MM.1S (cell line): Measurements from ENCODE around the gene TAC3.
A peak's percentile ranks its signal among the peaks of the same experiment; 100 is the strongest.
"Not testable (repeated sequence)": the region's sequence is repeated elsewhere in the genome, so short reads cannot be mapped to it uniquely, and the experiment has no call there.

ENCODE experiments used
- DNase-seq: peaks from one replicate; pipeline ENCODE4 v3.0.0-alpha.2; 2015
- H2AFZ ChIP-seq: fragments of 300-600 bp; sonication (generic); 2 replicates; pipeline ENCODE4 v1.6.0; 2016; ENCODE audit warnings: antibody characterized with exemption, low read length
- H3F3A ChIP-seq: fragments of 300-600 bp; sonication (generic); 2 replicates; pipeline ENCODE4 v1.6.1; 2016; ENCODE audit warnings: mild to moderate bottlenecking, antibody characterized with exemption, low read length, moderate library complexity, mixed read lengths; ENCODE audit not compliant: insufficient read depth
- H3K27ac ChIP-seq: fragments of 300-600 bp; sonication (generic); 2 replicates; pipeline ENCODE4 v1.5.1; 2016; ENCODE audit warnings: mild to moderate bottlenecking, low read length
- H3K27me3 ChIP-seq: fragments of 300-600 bp; sonication (generic); replicated peaks from 2 replicates; pipeline ENCODE4 v1.6.0; 2016; ENCODE audit warnings: low read length; ENCODE audit not compliant: insufficient read depth
- H3K36me3 ChIP-seq: fragments of 300-600 bp; sonication (generic); replicated peaks from 2 replicates; pipeline ENCODE4 v1.6.1; 2016; ENCODE audit warnings: mild to moderate bottlenecking, low read length, mixed read lengths; ENCODE audit not compliant: insufficient read depth
- H3K4me1 ChIP-seq: fragments of 300-600 bp; sonication (generic); 2 replicates; pipeline ENCODE4 v1.6.1; 2016; ENCODE audit warnings: low read length, mixed read lengths
- H3K4me2 ChIP-seq: fragments of 300-600 bp; sonication (generic); 2 replicates; pipeline ENCODE4 v1.6.0; 2016; ENCODE audit warnings: low read depth, low read length
- H3K4me3 ChIP-seq: fragments of 300-600 bp; sonication (generic); 2 replicates; pipeline ENCODE4 v1.5.1; 2016; ENCODE audit warnings: low read length, mixed read lengths
- H3K79me2 ChIP-seq: fragments of 300-600 bp; sonication (generic); 2 replicates; pipeline ENCODE4 v1.6.1; 2016; ENCODE audit warnings: mixed run types, low read length, mixed read lengths
- H3K9ac ChIP-seq: fragments of 300-600 bp; sonication (generic); 2 replicates; pipeline ENCODE4 v1.6.1; 2016; ENCODE audit warnings: low read length, mixed read lengths
- H3K9me2 ChIP-seq: fragments of 300-600 bp; sonication (generic); replicated peaks from 2 replicates; pipeline ENCODE4 v1.6.1; 2016; ENCODE audit warnings: mild to moderate bottlenecking, low read length, mixed read lengths; ENCODE audit not compliant: insufficient read depth
- H3K9me3 ChIP-seq: fragments of 300-600 bp; sonication (generic); replicated peaks from 2 replicates; pipeline ENCODE4 v1.6.1; 2016; ENCODE audit warnings: mild to moderate bottlenecking, low read length, mixed read lengths; ENCODE audit not compliant: insufficient read depth
- H4K20me1 ChIP-seq: fragments of 300-600 bp; sonication (generic); 2 replicates; pipeline ENCODE4 v1.6.1; 2016; ENCODE audit warnings: mild to moderate bottlenecking, low read length, moderate library complexity, mixed read lengths; ENCODE audit not compliant: insufficient read depth
- EZH2 ChIP-seq: fragments of 300-600 bp; sonication (generic); optimal IDR thresholded peaks from 2 replicates; pipeline ENCODE3; 2017; ENCODE audit warnings: low read depth, mild to moderate bottlenecking, antibody characterized with exemption, low read length, mixed read lengths
- EZH2phosphoT487 ChIP-seq: fragments of 300-600 bp; sonication (generic); IDR thresholded peaks from 2 replicates; pipeline ENCODE4 v1.6.1; 2018; ENCODE audit warnings: antibody characterized with exemption, low read length
- TF ChIP-seq, protein P1 (sequence below): fragments of 300-600 bp; sonication (generic); IDR thresholded peaks from 2 replicates; pipeline ENCODE4 v1.5.1; 2016; ENCODE audit warnings: antibody characterized with exemption, low read length, mixed read lengths

Gene TAC3

DNA sequence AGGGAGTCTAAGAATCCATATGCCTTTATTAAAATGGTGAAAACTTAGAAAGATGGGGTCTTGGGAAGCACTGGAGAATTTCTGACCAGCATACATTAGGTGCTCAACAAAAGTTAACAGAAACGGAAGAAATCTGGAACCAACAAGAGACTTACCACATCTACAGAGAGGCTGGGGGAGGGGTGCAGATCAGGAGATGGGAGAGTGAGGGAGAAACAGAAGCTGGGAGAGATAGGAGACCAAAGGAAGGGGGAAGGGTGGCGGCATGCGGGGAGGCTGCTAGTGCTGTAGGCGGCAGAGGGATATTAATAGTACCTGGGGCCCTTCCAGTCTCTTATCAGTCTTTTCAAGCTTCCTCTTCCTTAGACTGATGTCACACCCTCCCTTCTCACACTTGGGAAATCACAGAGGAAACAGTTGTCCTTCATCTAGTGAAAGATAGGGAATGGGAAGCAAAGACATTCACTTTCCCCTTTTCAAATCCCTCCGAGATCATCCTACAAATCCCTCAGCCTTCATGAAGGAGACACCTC is 28.1 kb downstream of the TAC3 start:
- no peaks in the 10 kb centered on the region for H3K9me2 ChIP-seq
- no peaks in the 10 kb centered on the region for H3K36me3 ChIP-seq
- no peaks in the 10 kb centered on the region for H3K9me3 ChIP-seq
- H3F3A ChIP-seq = peaks cover 14% of the 10 kb centered on the region
- H2AFZ ChIP-seq = no peak overlapping the region
- no peak overlapping the region for H3K4me2 ChIP-seq
- H3K27ac ChIP-seq = no peak overlapping the region
- no peaks in the 10 kb centered on the region for H4K20me1 ChIP-seq
- H3K27me3 ChIP-seq = no peaks in the 10 kb centered on the region
- H3K4me3 ChIP-seq = no peak overlapping the region
- no peak for DNase-seq
- no peak for TF ChIP-seq EZH2phosphoT487
- TF ChIP-seq, protein P1, sequence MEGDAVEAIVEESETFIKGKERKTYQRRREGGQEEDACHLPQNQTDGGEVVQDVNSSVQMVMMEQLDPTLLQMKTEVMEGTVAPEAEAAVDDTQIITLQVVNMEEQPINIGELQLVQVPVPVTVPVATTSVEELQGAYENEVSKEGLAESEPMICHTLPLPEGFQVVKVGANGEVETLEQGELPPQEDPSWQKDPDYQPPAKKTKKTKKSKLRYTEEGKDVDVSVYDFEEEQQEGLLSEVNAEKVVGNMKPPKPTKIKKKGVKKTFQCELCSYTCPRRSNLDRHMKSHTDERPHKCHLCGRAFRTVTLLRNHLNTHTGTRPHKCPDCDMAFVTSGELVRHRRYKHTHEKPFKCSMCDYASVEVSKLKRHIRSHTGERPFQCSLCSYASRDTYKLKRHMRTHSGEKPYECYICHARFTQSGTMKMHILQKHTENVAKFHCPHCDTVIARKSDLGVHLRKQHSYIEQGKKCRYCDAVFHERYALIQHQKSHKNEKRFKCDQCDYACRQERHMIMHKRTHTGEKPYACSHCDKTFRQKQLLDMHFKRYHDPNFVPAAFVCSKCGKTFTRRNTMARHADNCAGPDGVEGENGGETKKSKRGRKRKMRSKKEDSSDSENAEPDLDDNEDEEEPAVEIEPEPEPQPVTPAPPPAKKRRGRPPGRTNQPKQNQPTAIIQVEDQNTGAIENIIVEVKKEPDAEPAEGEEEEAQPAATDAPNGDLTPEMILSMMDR = no peak
- no peak for TF ChIP-seq EZH2
- H3K79me2 ChIP-seq = no peaks in the 10 kb centered on the region
- peaks cover 24% of the 10 kb centered on the region for H3K4me1 ChIP-seq
- H3K9ac ChIP-seq = no peak overlapping the region

DNA sequence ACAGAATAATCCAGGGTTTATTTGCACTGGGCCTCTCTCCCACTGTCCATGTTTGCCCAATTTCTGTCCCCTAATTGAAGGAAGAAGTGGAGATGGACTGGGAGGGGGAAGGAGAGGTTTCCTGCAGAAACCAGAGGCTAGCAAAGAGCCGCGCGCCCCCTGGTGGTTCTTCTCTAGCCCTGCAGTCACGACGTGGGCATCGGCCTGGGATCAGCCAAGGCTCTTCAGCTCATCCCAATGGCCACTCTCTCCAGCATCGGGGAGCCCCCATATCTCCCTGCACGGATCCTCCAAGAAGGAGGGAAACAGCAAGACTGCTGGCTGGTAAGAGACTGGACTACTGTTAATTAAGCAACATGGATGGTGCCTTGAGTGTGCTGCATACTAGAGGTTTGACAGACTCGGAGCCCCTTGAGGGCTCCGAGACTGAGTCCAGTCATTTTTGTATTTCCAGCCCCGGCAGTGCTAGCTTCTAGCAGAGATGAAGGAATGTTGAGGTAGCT is 28.7 kb downstream of the TAC3 start:
- peak; percentile 65 for DNase-seq
- peak overlapping the region; percentile 24; the same call in 1 of the 2 replicates for H2AFZ ChIP-seq
- no peaks in the 10 kb centered on the region for H3K79me2 ChIP-seq
- H3K9me3 ChIP-seq = no peaks in the 10 kb centered on the region
- no peaks in the 10 kb centered on the region for H3K9me2 ChIP-seq
- H3K36me3 ChIP-seq = no peaks in the 10 kb centered on the region
- no peak for TF ChIP-seq EZH2
- TF ChIP-seq, protein P1 = peak; percentile 94
- no peak for TF ChIP-seq EZH2phosphoT487
- no peaks in the 10 kb centered on the region for H4K20me1 ChIP-seq
- H3K9ac ChIP-seq = no peak overlapping the region
- peaks cover 24% of the 10 kb centered on the region for H3K4me1 ChIP-seq
- no peak overlapping the region for H3K27ac ChIP-seq
- no peak overlapping the region for H3K4me3 ChIP-seq
- H3F3A ChIP-seq = peaks cover 12% of the 10 kb centered on the region
- no peaks in the 10 kb centered on the region for H3K27me3 ChIP-seq
- H3K4me2 ChIP-seq = no peak overlapping the region

DNA sequence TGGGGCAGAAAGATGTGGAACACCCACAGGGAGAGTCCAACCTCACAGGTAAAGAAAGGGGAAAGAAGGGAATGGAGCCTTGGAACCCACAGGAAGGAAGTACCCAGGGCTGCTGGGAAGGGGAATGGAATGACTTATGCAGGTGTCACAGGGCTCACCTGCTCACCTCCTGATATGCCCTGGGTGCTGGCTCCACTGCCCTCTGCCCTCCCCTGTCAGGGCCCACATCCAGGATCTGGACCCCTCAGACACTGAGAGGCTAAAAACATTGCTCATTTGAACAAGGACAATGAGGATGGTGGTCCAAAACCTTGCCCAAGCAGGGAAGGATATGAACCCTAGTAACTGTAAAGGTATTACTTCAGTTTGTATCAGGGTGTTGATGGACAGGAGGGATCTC is 29.3 kb downstream of the TAC3 start:
- peak overlapping the region; percentile 24; the same call in 1 of the 2 replicates for H2AFZ ChIP-seq

DNA sequence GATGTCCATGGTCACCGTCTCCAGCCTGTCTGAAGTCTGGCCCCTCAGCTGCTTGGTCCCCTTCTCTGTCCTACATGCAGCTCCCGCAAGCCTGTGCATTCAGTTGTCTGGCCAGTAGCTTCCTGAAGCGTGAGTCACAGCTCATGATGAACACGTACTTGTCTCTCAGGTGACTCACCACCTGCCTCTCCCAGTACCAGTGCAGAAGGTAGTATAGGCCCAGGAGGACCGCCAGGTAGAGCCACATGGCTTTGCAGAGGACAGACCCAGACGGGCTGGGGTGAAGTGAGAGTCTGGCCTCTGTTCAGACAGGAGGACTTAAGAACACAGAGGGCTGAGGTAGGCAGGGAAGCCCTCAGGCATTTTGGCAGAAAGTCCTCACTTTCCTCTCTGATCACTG is 30.6 kb downstream of the TAC3 start:
- H3K9me2 ChIP-seq, H3K36me3 ChIP-seq, DNase-seq: not testable (repeated sequence)

More for the DNA sequence above, 29.3 kb downstream of the TAC3 start:
- Histone ChIP-seq H4K20me1 (no peaks in the 10 kb centered on the region), H3K4me3 (no peak overlapping the region), H3F3A (peaks cover 10% of the 10 kb centered on the region), H3K79me2 (no peaks in the 10 kb centered on the region), H3K9me2 (no peaks in the 10 kb centered on the region), H3K27ac (no peak overlapping the region), H3K36me3 (no peaks in the 10 kb centered on the region), H3K4me1 (peaks cover 23% of the 10 kb centered on the region), H3K27me3 (no peaks in the 10 kb centered on the region), H3K4me2 (no peak overlapping the region), H3K9me3 (no peaks in the 10 kb centered on the region), H3K9ac (no peak overlapping the region)
- DNase-seq = no peak
- TF ChIP-seq, protein P1 = no peak
- no peak for TF ChIP-seq EZH2
- TF ChIP-seq EZH2phosphoT487 = no peak

More for the DNA sequence above, 30.6 kb downstream of the TAC3 start:
- H3K4me1 ChIP-seq, H3K9me3 ChIP-seq, H3K27me3 ChIP-seq, H4K20me1 ChIP-seq, H3K9ac ChIP-seq, H3K79me2 ChIP-seq, H3K27ac ChIP-seq, H3K4me3 ChIP-seq, H3F3A ChIP-seq, H3K4me2 ChIP-seq: not testable (repeated sequence)
- H2AFZ ChIP-seq = 0 out of 2 replicates have a peak overlapping the region, but pooled peaks have one; percentile 35
